ENCODE results near the gene NOSIP. TPM values are rescaled to one million over a fixed set of nuclear protein-coding genes. Genes with fewer than 3 reads are reported as not detected.

NOSIP gene
- total RNA-seq, 2 donors from 2014 or later, result 50.6 to 73.2 TPM

DNA sequence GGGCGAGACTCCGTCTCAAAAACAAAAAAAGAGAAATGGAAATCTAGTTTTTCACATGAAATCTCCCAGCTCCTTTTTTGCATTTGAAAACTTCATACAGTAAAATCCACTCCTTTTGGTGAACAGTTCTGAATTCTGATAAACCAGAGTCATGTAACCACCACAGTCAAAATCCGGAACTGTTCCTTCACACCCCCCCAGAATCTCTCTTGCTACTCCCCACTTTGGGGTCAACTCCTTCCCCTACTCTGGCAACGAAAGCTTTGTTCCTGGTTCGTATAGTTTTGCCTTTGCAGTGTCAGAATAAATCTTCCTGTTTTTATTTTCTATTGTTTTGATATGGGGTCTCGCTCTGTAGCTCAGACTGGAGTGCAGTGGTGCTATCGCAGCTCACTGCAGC is 28.8 kb downstream of the NOSIP start:
- no peak for ATAC-seq
- intact Hi-C loops (cut with DNase I), result no loop called here
- DNase-seq, result no peak
- Histone ChIP-seq H3K9me3 (no peaks in the 10 kb centered on the region), H3K27ac (no peak overlapping the region), H3K36me3 (replicated peaks in 1 of 2; ENCODE audit: insufficient read depth in 1 of 2, low read depth in 2 of 2) (no peaks in the 10 kb centered on the region), H3K4me1 (peaks cover 39% of the 10 kb centered on the region), H3K4me3 (no peak overlapping the region), H3K27me3 (no peaks in the 10 kb centered on the region)
- TF ChIP-seq, protein P1, sequence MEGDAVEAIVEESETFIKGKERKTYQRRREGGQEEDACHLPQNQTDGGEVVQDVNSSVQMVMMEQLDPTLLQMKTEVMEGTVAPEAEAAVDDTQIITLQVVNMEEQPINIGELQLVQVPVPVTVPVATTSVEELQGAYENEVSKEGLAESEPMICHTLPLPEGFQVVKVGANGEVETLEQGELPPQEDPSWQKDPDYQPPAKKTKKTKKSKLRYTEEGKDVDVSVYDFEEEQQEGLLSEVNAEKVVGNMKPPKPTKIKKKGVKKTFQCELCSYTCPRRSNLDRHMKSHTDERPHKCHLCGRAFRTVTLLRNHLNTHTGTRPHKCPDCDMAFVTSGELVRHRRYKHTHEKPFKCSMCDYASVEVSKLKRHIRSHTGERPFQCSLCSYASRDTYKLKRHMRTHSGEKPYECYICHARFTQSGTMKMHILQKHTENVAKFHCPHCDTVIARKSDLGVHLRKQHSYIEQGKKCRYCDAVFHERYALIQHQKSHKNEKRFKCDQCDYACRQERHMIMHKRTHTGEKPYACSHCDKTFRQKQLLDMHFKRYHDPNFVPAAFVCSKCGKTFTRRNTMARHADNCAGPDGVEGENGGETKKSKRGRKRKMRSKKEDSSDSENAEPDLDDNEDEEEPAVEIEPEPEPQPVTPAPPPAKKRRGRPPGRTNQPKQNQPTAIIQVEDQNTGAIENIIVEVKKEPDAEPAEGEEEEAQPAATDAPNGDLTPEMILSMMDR (IDR thresholded peaks at IDR 0.05), result no peak
- TF ChIP-seq POLR2A (IDR thresholded peaks at IDR 0.05), result no peak
- 93 to 96% methylated on average over 7 of the region's 7 CpGs for WGBS, 2 donors

- intact Hi-C loops (cut with DNase I), result no loop called here
- no peak for DNase-seq
- WGBS, 2 donors, result 70 to 73% methylated on average over 13 of the region's 13 CpGs
- no peak overlapping the region for H3K27ac ChIP-seq
- no peaks in the 10 kb centered on the region for H3K9me3 ChIP-seq
- TF ChIP-seq POLR2A (IDR thresholded peaks at IDR 0.05), result no peak
- TF ChIP-seq, protein P1 (IDR thresholded peaks at IDR 0.05), result no peak
- H3K27me3 ChIP-seq, result no peaks in the 10 kb centered on the region
- H3K36me3 ChIP-seq (replicated peaks in 1 of 2; ENCODE audit: insufficient read depth in 1 of 2, low read depth in 2 of 2), result no peaks in the 10 kb centered on the region
- ATAC-seq, result no peak
- no peak overlapping the region for H3K4me3 ChIP-seq
- H3K4me1 ChIP-seq, result peaks cover 19% of the 10 kb centered on the region
Measured at GRCh38 chr19:49549045-49549444, 31.3 kb downstream of the NOSIP start.

- 4 to 8% methylated on average over 9 of the region's 9 CpGs for WGBS, 2 donors
- peak overlapping the region in 3 of 4 donors; percentile 4 to 40 (median 18) for H3K27ac ChIP-seq
- TF ChIP-seq, protein P1 (IDR thresholded peaks at IDR 0.05), result peak; percentile 63 to 95 (median 91)
- TF ChIP-seq POLR2A (IDR thresholded peaks at IDR 0.05), result no peak
- intact Hi-C loops (cut with DNase I), result no loop called here
- H3K9me3 ChIP-seq, result no peaks in the 10 kb centered on the region
- H3K4me3 ChIP-seq, result no peak overlapping the region
- no peaks in the 10 kb centered on the region for H3K27me3 ChIP-seq
- H3K4me1 ChIP-seq, result peaks cover 4% of the 10 kb centered on the region
- H3K36me3 ChIP-seq (replicated peaks in 1 of 2; ENCODE audit: insufficient read depth in 1 of 2, low read depth in 2 of 2), result no peaks in the 10 kb centered on the region
- peak; percentile 79 to 87 (median 83) for DNase-seq
- peak; percentile 93 for ATAC-seq
Measured at GRCh38 chr19:49546825-49547565, 33.4 kb downstream of the NOSIP start.

DNA sequence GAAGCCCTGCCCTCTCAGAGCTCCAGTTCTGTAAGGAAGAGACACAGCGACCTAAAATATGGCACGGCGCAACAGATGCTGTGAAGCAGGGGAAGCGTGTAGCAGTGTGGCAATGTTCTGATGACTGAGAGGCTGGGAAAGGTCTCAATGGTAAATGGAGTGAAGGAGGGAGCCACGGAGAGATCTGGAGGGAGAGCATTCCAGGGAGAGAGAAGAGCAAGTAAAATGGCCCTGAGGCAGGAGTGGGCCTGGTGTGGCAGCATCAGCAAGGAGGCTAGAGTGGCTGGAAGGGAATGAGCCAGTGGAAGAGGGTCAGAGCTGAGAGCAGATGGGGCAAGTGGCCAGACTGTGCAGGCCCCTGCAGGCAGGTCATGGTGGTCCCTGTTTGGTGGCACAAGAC is 36.2 kb downstream of the NOSIP start:
- DNase-seq (no peak), ATAC-seq (no peak)
- 73 to 85% methylated on average over 5 of the region's 5 CpGs for WGBS, 2 donors
- Histone ChIP-seq H3K4me1 (peaks cover 4% of the 10 kb centered on the region), H3K36me3 (replicated peaks in 1 of 2; ENCODE audit: insufficient read depth in 1 of 2, low read depth in 2 of 2) (no peaks in the 10 kb centered on the region), H3K27ac (no peak overlapping the region), H3K4me3 (no peak overlapping the region), H3K9me3 (no peaks in the 10 kb centered on the region), H3K27me3 (no peaks in the 10 kb centered on the region)
- intact Hi-C loops (cut with DNase I), result no loop called here
- TF ChIP-seq, protein P1 (IDR thresholded peaks at IDR 0.05), result no peak
- TF ChIP-seq POLR2A (IDR thresholded peaks at IDR 0.05), result no peak

DNA sequence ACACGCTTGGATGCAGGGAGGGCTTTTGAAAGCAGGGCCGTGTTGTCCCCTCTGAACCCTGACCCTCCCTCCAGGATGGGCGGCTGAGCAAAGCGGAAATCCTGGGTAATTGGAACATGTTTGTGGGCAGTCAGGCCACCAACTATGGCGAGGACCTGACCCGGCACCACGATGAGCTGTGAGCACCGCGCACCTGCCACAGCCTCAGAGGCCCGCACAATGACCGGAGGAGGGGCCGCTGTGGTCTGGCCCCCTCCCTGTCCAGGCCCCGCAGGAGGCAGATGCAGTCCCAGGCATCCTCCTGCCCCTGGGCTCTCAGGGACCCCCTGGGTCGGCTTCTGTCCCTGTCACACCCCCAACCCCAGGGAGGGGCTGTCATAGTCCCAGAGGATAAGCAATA is 37.3 kb downstream of the NOSIP start:
- H3K9me3 ChIP-seq, result no peaks in the 10 kb centered on the region
- no peak for DNase-seq
- TF ChIP-seq POLR2A (IDR thresholded peaks at IDR 0.05), result no peak
- TF ChIP-seq, protein P1 (IDR thresholded peaks at IDR 0.05), result no peak
- H3K36me3 ChIP-seq (replicated peaks in 1 of 2; ENCODE audit: insufficient read depth in 1 of 2, low read depth in 2 of 2), result no peaks in the 10 kb centered on the region
- ATAC-seq, result no peak
- H3K27me3 ChIP-seq, result no peaks in the 10 kb centered on the region
- intact Hi-C loops (cut with DNase I), result no loop called here
- H3K4me1 ChIP-seq, result peaks cover 4% of the 10 kb centered on the region
- WGBS, 2 donors, result 84 to 85% methylated on average over 5 to 13 of the region's 14 CpGs
- no peak overlapping the region for H3K4me3 ChIP-seq
- H3K27ac ChIP-seq, result no peak overlapping the region
